ENCODE measurements around the gene INPP4A.

Gene INPP4A

GRCh38 chr2:98496750-98497493, 52.3 kb downstream of the INPP4A start:
- DNase-seq (ENCODE audit: low spot score) = no peak

GRCh38 chr2:98498703-98499440, 54.2 kb downstream of the INPP4A start:
- DNase-seq (ENCODE audit: low spot score) = peak; percentile 76

GRCh38 chr2:98500561-98500960, 55.9 kb downstream of the INPP4A start:
- no peak for DNase-seq (ENCODE audit: low spot score)

GRCh38 chr2:98501223-98501622, 56.6 kb downstream of the INPP4A start:
- no peak for DNase-seq (ENCODE audit: low spot score)

- DNase-seq (ENCODE audit: low spot score) = no peak
Observed at GRCh38 chr2:98501876-98502275, 57.2 kb downstream of the INPP4A start.

- peak; percentile 67 for DNase-seq (ENCODE audit: low spot score)
Observed at GRCh38 chr2:98502556-98503335, 58.1 kb downstream of the INPP4A start.

GRCh38 chr2:98503481-98504105, 58.9 kb downstream of the INPP4A start:
- DNase-seq (ENCODE audit: low spot score) = no peak

- DNase-seq (ENCODE audit: low spot score) = no peak
Observed at GRCh38 chr2:98504381-98505109, 59.9 kb downstream of the INPP4A start.

- DNase-seq (ENCODE audit: low spot score) = peak; percentile 58
Observed at GRCh38 chr2:98505311-98505808, 60.7 kb downstream of the INPP4A start.

GRCh38 chr2:98505971-98506664, 61.5 kb downstream of the INPP4A start:
- no peak for DNase-seq (ENCODE audit: low spot score)

- DNase-seq (ENCODE audit: low spot score) = no peak
Observed at GRCh38 chr2:98506881-98507280, 62.2 kb downstream of the INPP4A start.

GRCh38 chr2:98507461-98507860, 62.8 kb downstream of the INPP4A start:
- no peak for DNase-seq (ENCODE audit: low spot score)

- no peak for DNase-seq (ENCODE audit: low spot score)
Observed at GRCh38 chr2:98507891-98508708, 63.4 kb downstream of the INPP4A start.

- no peak for DNase-seq (ENCODE audit: low spot score)
Observed at GRCh38 chr2:98508709-98509066, 64.0 kb downstream of the INPP4A start.

GRCh38 chr2:98509542-98510321, 65.1 kb downstream of the INPP4A start:
- DNase-seq (ENCODE audit: low spot score) = no peak

GRCh38 chr2:98510322-98510662, 65.6 kb downstream of the INPP4A start:
- DNase-seq (ENCODE audit: low spot score) = no peak

- no peak for DNase-seq (ENCODE audit: low spot score)
Observed at GRCh38 chr2:98511981-98512380, 67.3 kb downstream of the INPP4A start.

GRCh38 chr2:98512699-98513098, 68.0 kb downstream of the INPP4A start:
- DNase-seq (ENCODE audit: low spot score) = no peak

GRCh38 chr2:98514096-98514639, 69.5 kb downstream of the INPP4A start:
- no peak for DNase-seq (ENCODE audit: low spot score)

All from kidney capillary endothelial cell (primary cell).